Keratinocyte (primary cell): Measurements from ENCODE around the gene NAT16.

Source experiments
- EZH2 ChIP-seq: IDR thresholded peaks from one replicate; pipeline ENCODE4 v1.6.1; 2012; ENCODE audit warnings: inconsistent platforms, mild to moderate bottlenecking, low read length, moderate library complexity
- TF ChIP-seq, protein P1 (sequence below), 3 experiments: IDR thresholded peaks in 1 of 3; conservative IDR thresholded peaks in 1 of 3; optimal IDR thresholded peaks in 1 of 3; 2 replicates in 2 of 3; 3 replicates in 1 of 3; pipeline versions ENCODE3 to v1.5.1; 2011; ENCODE audit warnings: low read length in 3 of 3, mild to moderate bottlenecking in 3 of 3, moderate library complexity in 2 of 3, control low read depth in 1 of 3, inconsistent platforms in 1 of 3; ENCODE audit not compliant: insufficient read depth in 2 of 3; ENCODE audit errors: extremely low read depth in 1 of 3

DNA sequence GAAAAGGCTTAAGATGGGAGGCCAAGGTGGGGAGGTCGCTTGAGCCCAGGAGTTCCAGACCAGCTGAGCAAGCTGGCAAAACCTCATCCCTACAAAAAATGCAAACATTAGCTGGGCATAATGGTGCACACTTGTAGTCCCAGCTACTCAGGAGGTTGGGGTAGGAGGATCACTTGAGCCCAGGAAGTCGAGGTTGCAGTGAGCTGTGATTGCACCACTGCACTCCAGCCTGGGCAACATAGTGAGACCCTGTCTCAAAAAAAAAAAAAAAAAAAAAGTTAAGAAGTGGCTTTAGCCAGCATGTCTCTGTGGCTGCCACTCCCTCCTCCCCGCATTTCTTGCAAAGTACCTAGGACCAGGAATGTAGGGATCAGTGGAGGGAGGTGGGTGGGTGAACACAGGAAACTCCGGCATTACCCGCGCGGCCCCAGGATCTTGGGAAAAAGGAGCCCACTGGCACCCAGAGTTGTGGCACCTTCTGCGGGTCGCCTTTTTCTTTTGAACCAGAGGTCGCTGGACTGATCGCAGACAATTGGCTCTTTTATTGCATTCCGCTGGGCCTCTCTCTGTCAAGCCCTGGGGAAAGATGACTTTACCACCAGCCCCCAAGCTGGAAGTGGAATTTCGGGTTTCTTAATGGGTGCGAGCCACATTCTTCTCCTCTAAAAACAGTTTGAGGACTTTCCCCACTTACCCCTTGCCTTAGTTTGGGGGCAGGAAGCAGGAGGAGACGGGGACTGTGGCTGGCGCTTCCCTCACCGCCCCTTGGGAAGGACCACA, 18.2 kb downstream of the NAT16 start:
- TF ChIP-seq, protein P1, sequence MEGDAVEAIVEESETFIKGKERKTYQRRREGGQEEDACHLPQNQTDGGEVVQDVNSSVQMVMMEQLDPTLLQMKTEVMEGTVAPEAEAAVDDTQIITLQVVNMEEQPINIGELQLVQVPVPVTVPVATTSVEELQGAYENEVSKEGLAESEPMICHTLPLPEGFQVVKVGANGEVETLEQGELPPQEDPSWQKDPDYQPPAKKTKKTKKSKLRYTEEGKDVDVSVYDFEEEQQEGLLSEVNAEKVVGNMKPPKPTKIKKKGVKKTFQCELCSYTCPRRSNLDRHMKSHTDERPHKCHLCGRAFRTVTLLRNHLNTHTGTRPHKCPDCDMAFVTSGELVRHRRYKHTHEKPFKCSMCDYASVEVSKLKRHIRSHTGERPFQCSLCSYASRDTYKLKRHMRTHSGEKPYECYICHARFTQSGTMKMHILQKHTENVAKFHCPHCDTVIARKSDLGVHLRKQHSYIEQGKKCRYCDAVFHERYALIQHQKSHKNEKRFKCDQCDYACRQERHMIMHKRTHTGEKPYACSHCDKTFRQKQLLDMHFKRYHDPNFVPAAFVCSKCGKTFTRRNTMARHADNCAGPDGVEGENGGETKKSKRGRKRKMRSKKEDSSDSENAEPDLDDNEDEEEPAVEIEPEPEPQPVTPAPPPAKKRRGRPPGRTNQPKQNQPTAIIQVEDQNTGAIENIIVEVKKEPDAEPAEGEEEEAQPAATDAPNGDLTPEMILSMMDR (optimal IDR thresholded peaks at IDR 0.05 in 1 of 3, IDR thresholded peaks at IDR 0.05 in 1 of 3, conservative IDR thresholded peaks at IDR 0.05 in 1 of 3; ENCODE audit: extremely low read depth in 1 of 3, insufficient read depth in 2 of 3, low read length in 3 of 3) = no peak
- TF ChIP-seq EZH2 = no peak
